Suppressor macrophage treated with lipopolysaccharide for 1 hour (primary cell): Measurements from ENCODE around the gene ISLR.
A peak's percentile ranks its signal among the peaks of the same experiment; 100 is the strongest.

ENCODE experiments used
- DNase-seq, 3 donors: peaks; one replicate each; pipeline ENCODE4 v3.0.0-alpha.2; 2020 to 2022

ISLR gene

DNA sequence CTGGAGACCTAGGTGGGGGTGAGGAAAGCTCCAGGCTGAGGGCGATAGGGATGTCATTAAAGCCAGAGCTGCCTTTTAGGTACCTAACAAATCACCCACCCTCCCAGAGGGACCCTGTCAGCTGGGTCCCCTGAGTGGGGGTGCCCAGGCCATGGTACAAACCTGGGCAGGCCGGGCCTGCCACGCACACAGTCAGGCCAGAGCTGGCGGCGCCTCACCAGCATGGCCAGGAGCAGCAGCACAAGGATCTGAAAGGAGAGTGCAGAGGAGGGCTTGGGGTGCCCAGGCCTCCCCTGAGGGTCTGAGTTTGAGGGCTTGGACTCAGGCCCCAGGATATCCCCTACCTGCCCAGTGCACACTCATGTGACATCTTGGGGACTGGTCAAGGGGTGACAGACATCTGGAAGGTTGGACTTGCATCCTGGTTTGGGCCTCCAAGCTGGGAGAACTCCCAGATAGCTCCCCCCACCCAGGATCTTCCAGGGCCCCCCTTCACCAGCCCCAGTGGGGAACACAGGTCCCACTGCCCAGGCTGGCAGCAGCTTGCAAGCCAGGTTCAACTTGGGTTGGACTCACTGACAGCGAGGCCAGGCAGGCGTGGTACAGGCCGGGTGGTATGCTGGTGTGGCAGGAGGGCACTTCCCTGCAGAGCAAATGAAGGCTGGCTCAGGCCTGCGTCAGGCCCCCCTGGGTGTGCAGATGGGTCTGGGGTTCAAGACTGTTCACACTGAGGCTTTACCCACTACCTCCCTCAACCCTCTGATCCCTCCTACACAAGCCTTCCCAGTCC, 23.9 kb downstream of the ISLR start:
- no peak for DNase-seq

DNA sequence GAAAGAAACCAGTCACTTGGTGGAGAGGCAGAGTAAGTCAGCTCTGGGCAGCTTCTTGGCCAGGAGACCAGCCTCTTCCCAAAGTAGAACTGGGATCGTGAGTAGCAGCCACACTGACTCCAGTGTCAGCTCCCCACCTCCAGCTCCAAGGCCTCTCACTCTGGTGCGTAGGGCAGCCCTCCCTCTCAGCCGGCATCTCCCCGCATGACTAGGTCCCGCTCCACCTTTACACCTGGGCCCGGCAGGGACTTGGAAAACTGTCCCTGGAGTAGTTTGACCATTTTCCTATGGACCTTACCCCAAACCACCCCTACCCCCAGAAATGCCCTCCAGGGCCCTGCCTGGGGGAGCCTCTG, 25.8 kb downstream of the ISLR start:
- DNase-seq = no peak

DNA sequence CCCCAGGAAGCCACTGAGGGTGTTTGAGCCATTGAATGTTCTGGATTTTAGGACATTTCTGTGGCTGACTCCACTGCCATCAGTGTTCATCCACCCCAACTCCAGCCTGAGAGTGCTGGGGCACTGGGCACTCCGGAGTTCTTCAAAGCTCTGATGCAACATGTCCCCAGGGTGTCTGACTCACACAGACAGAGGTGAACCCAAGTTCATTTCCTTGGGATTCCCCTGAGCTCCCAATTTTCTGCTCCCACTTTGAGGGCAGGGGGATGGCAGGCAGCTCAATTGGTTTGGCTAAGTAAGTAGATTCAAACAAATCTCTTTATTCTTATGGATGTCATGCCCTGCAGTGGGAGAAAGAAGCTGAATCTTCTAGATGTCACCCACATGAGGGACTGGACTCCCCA, 26.9 kb downstream of the ISLR start:
- peak; percentile 53 to 57 (median 56) for DNase-seq

DNA sequence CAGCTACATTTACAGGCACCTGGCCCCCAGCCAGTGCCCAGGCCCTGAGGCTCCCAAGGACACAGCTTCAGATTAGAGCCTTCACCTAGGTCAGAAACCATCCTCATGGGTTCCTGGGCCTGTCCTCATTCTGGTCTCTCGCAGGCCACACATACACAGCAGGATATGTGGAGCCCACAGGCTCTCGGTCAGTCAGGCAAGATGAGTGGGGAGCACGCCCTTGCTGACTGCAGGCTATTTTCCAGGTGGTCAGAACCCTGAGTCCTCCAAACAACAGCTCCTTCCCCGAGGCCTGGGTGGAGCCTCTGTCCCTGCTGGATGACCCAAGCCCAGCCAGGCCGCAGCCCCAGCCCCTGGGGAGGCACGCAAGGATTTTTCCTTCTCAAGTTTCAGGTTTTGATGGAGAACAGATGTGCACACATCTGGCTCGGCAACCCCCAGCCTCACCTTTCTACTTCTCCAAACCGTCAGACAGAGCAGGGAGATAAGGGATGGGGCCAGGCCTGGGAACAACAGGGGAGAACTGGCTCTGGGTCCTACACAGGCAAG, 27.4 kb downstream of the ISLR start:
- no peak for DNase-seq

DNA sequence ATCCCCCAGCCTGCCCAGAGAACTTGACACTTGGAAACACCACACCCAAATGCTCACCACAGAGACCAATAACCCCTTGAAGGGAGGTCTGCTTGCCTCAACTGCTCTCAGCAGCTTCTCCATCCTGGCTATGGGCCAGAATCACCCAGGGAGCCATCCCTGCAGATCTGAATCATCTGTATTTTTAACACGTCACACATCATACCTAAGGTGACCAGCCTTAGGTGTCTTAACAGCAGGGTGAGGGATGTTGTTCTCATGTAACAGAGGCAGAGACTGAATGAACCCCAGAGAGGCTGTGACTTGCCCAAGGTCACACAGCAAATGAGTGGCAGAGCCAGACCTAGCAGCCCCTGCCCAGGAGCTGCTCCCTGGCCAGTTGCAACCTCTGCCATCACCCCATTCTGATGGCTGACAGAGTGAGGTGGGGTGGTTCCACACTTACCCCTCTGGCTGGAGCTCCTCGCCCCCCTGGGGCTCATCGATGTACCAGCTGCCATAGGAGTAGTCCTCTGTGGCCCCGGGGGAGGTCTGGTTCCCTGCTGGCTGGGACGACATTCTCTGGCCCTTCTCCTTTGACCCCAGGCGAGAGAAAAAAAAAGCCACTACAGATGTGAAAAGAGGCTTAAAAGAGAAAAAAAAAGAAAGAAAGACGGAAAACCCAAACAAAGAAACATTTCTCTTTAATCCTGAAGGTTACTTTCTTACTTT, 28.4 kb downstream of the ISLR start:
- DNase-seq = no peak

DNA sequence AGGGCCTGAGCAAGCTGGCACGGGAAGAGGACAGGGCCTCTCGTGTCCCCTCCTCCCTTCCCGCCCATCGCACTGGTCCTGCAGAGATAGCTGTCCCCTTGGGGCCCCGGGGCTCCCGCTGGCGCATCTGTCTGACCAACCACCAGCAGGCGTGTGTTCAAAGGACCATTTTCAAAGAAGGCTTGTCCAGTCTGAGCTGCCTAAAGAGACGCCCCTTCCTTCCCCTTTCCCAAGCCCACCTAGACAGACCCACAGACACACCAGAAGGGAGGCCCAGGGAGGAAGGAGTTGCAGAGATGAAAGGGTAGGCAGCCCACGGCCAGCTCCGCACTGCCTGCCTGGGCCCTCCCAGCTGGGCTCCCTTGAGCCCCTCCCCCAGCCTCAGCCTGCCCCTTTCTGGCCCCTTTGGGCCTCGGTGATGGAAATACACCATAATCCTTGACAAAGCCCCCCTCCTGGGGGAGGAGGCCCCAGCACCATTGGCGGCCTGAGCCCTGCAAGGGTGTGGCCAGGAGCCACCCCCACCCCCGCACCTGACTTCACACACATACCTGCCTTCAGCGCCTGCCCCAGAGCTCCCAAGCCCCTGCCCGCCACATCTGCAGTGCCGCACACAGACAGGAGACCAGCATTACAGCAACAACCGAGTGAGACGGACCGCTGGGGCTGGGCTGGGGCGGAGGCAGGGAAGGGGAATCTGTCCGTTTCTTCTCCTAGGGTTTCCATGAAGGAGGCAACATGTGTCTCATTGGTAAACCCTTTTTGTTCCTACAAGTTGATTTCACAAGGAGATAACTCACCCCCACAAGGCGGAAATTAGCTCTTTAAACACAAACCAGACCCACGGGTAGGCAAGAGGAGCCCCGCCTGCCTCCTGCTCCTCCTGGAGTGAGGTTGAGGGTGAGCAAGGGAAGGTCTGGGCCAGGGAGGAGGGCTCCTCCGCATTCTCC, 29.2 kb downstream of the ISLR start, which contains the start of gene STRA6:
Gene STRA6, minus strand, starts transcription at position 336 of the 950 bp plus-strand sequence. CDS start 520 bp downstream, outside the sequence.
- peak in 2 of 3 donors; percentile 22 to 29 for DNase-seq

DNA sequence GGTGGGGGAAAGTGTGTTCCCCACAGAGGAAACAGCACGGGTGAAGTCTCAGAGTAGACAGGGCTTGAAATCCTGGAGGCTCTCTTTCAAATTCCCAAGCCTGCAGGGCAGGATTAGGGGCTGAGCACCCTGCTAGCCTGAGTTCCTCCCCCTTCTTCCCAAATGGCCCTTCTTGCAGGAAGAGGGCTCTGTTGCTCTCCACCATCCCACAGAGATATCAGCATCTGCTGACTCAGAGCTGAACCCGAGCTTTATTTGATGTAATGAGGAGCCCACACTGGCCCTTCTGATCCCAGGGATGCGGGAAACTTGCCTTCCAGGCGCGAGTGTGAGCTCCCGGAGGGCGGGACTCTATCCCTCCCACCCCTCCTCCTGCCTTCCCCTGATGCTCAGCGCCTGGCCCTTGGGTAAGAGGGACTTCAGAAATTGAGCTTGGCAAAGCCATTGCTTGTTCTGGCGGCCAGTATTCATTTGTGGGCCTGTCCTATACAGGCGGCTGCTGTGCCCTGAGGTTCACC, 30.5 kb downstream of the ISLR start:
- DNase-seq = peak in 1 of 3 donors; percentile 31

DNA sequence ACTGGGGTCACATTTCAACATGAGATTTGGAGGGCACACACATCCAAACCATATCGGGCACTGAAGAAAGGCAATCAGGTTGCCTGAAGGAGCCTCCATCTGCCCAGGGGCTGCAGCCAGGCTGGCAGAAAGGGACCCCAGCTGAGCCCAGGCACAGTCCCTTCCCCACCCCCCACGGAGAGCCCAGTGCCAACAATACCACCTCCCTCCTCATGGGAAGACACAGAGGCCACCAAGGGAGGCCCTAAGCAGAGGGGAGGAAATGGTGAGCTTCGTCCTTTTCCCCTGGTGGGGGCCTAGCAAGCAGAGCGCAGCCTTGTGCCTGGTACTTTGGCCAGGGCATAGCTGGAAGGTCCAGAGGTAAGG, 32.1 kb downstream of the ISLR start:
- DNase-seq = no peak

DNA sequence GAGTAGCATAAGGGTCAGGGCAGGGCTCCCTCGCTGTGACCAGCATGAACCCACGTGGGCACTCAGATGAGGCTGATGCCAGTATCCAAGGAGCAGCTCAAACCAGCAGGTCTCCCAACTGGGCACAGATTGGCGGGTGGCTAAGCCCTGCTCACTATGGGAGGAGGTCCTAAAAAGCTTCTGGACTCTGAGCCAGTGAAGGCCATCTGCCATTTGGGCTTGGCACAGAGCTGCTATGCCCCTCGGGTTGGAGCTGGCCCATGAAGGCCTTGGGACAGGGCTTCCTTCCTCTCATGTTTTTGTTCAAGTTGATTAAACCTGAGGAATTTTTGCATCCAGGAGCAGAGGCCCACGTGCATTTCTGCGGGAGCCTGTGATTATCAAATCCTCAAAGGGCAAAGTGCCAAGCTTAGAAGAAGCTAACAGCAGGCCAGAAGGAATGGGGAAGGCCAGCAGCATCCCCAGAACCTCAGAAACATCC, 33.3 kb downstream of the ISLR start:
- no peak for DNase-seq

DNA sequence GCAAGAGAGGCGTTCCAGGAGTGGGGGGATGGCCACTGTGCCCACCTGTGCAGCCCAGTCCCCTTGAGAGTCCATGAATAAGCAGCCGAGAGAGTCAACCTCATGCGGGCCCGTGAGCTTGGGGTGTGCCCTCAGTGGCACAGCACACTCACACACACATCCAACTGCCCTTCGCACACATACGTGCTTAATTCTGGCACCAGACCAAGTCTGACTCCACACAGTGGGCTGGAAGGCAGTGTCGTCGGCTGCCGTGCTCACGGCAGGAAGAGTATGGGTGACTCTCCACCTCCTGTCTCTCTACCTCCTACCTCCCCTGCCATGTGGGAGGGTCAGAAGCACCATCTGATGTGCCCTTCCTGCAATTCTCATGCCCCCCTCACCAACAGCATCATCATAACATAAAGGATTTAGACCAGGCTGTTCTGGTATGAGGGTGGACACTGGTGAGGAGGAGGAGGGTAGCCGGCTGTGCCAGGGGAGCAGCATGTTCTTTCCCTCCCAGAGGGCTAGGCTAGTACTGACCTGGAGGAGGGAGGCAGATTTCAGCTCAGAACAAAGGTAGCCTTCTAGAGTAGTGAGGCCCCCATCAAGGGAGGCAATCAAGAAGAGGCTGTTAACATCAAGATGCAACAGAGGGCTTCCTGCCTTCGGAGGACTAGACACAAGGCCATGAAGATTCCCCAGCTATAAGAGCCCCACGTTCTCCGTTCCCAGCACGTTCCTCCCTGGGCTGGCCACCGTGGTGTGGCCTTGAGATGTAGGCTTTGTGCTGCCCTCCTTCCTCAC, 34.3 kb downstream of the ISLR start:
- DNase-seq = no peak

DNA sequence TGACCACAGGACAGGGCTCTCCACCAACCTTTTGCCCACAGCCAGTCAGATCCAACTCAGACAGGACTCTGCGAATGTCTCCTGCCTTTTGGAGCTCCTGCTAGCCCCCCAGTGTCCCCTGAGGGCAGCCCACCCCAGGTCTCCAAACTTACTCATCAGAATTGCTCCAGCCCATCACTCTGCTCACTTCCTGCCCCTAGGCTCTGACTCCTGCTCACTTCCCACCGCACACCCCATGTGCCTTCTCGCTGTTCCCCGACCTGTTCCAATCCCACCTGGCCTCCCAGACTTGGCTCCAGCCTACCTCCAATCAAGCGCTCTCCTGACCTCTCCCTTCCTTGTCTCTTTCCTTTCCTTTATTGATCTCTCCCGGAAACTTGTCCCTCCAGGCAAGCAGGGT, 35.0 kb downstream of the ISLR start:
- DNase-seq = no peak

DNA sequence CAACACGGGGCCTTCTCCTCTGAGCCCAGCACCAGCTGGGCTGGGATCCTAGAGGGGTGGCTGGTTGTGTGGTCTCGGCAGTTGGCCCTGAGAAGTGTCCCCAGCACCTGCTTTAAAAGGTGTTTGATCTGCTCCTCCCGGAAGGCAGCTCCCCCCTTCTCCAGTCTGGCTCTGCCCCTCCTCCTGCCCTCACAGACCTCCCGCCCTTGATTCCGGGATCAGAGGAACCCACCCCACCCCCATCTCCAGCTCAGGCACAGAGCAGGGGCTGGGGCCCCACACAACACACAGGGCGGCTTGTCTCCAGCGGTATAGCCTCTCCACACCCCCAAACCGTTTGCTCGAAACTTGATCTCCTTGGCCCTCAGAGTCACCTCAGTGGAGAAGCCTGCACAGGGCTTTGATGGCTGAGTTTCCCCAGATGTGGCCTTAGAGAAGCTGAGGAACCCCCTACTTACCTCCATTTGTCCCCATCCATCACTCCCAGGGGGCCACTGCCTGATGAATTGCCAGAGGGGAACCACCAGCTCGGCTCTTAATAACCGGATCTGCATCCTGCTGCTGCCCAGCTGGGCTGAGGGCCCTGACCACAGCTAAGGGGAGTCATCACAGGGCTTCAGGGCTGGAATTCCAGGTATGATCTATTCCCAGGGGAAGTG, 35.5 kb downstream of the ISLR start:
- no peak for DNase-seq

DNA sequence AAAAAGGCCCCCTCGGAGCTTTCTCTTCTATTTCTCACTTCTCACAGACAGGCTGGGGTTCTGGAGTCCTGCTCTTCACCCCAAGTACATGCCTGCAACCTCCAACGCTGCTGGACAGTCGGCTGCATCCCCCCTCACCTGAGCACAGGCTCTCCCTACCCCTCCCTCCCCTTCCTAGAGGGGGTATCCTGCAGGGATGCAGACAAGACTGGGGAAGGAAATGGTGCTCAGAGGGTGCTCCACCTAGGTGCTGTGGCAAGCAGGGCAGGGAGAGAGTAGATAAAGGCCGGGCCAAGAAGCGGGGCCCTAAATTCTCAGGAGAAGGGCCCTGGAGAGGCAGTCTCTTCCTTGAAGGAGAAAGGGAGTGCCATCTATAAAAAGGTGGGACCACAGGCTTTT, 36.0 kb downstream of the ISLR start:
- DNase-seq = no peak

DNA sequence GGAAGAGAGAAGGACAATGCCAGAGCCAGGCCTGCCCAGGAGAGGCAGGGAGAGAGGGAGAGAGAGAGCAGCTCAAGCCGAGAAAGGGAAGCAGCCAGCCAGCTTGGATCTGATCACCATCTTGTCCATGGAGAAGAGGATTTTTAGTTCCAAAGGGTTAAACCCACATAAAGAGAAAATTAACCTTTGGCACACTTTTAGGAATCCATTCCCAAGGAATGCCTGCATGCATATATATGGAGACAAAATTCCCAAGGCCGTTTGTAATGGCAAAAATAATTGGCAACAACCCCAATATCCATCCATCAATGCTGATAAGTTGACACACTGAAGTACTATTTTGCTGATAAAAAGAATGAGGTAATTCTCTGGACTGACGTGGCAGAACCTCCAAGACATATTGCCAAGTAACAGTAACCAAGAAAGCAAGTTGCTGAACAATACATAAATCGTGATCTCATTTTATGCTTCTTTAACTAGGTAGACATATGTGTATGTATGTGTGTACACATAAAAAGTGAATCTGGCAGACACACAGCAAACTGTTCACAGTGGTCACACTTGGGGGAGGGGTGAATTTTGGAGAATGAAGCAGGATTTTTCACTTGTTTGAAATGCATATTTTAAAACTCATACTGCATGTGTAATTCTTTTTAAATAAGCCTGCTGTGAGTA, 36.6 kb downstream of the ISLR start:
- DNase-seq = no peak

DNA sequence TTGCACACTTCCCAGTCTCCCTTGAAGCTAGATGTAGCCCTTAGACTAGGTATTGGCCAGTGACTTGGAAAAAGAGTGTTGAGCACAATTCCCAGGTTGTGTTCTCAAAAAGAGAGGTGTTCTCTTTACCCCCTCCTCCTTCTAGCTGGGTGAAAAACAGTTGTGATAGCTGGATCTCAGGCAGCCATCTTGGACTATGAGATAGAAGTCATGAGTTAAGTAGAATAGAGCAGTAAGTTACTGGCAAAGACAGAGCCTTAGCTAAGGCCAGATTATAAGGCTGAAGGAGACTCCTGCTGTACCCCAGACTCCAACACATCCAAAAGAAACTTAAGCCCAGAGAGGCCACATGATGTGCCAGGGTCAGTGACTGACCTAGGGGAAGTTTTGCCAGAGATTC, 37.2 kb downstream of the ISLR start:
- DNase-seq = no peak

DNA sequence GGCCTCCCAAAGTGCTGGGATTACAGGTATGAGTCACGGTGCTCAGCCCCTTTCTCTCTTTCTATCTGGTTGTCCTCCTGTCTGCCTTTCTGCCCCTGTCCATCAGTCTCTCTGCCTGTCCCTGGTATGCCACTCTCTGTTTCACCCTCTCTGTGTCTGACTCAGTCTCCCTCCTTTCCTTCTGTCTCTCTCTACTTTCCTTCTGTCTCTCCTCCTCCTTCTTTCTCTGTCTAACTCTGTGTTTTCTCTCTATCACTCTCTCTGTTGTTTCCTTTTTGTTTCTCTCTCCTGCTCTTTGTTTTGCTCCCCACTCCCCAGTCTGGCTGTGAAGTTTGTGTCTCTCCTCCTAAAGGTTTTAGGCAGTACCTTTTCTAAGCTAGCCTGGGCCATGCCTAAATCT, 38.1 kb downstream of the ISLR start:
- DNase-seq = no peak

DNA sequence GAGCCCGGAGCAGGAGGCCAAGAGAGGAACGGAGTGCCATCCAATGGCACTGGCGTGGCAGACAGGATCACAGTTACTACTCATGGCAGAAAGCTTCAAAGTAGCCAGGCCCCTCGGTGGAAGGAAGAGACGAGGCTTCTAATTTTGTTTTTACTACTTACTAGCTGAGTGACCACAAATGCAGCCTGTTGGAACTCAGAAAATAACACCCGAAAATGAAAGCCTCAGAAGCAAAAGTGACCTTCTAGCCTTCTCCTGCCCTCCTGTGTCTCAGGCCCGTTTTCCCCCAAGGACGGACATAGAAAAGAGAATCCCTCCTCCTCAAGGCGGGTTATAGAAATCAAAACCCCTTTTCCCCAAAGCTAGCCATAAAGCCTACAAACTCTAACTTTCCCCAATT, 39.0 kb downstream of the ISLR start:
- no peak for DNase-seq

DNA sequence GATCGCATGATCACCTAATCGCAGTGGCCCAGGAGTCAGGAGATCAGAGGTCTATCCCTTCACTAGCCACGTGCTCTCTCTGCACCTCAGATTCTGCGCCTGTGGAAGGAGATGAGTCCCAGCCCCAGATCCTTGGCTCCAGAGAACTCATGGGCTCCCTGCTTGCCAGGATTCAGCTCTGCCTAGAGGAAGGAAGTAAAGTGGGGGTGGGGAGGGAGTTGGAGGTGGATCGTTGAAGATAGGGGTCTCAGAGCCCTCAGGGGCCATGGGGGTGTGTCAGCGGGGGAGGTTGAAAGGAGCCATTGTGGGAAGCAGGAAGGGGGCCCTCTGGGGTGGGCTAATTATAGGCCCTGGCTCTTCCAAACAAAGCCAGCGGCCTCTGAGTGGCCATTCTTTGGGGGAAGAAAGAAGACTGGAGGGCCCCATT, 40.4 kb downstream of the ISLR start:
- DNase-seq = no peak

DNA sequence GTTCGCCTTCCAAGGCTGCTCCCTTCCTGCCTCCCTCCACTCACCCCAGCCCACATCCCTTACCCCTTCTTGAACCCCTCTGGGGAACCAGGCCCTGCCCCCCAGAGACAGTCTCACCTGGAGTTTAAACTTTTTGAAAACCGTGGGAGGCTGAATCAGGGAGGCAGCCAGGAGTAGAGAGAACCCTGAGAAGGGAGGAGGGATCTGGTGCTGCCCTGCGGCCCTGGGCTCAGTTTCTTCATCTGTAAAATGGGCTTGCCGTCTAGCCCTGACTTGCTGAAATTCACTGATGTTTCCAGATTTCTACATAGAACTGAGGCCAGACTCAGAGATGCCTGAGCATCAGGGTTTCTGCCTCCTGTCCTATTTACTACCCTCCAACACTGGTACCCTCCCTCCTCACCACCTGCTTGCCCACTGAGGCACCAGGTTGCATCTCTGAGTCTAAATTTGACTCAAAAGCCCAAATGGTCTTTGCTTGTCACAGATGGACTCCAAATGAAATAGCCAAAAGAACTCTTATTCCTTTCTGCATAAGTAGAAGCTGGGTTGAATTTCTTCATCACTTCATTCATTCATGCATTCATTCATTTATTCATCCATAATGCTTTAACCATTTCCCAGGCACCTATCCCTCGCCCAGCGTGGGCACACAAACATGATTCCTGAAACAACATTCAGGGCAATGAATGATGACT, 41.0 kb downstream of the ISLR start:
- no peak for DNase-seq

DNA sequence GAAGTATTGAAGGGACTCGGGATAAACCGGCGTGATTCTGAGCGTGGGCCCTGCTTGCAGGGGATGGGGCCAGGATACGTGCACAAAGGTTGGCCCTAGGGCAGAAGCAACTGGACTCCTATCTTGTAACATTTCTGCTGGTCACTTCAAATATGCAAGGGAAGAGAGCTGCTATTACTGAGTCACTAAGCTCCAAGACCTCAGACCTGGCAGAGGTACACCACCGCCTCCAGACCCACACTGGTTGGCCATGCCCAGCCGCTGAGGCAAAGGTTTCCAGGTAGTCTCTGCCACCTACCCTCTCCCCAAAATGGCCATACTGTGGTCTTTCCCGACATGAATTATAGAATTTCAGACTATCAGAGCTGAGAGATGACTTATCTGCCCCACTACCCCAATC, 42.4 kb downstream of the ISLR start:
- no peak for DNase-seq
